GM21526 (cell line): ENCODE results near the gene NADK2.
"Not testable (repeated sequence)": the region's sequence is repeated elsewhere in the genome, so short reads cannot be mapped to it uniquely, and the experiment has no call there.

Source experiments
- ATAC-seq: cut with Tn5 transposase; IDR thresholded peaks from one replicate; pipeline ENCODE4 v1.9.1; 2021; ENCODE audit warnings: moderate library complexity; ENCODE audit not compliant: unreplicated experiment, low FRiP score

The NADK2 gene

GRCh38 chr5:36209664-36210063 is 32.1 kb downstream of the NADK2 start:
- no peak for ATAC-seq

- ATAC-seq = no peak
These were observed 32.9 kb downstream of the NADK2 start for GRCh38 chr5:36208786-36209185.

- ATAC-seq = no peak
These were observed 34.8 kb downstream of the NADK2 start for GRCh38 chr5:36206913-36207312.

- no peak for ATAC-seq
These were observed 36.4 kb downstream of the NADK2 start for GRCh38 chr5:36205329-36205728.

- no peak for ATAC-seq
These were observed 39.2 kb downstream of the NADK2 start for GRCh38 chr5:36202521-36202961.

GRCh38 chr5:36200513-36200912 is 41.2 kb downstream of the NADK2 start:
- ATAC-seq = no peak

GRCh38 chr5:36199620-36200019 is 42.1 kb downstream of the NADK2 start:
- no peak for ATAC-seq

- not testable (repeated sequence) for ATAC-seq
These were observed 42.9 kb downstream of the NADK2 start for GRCh38 chr5:36198783-36199182.

GRCh38 chr5:36198281-36198680 is 43.4 kb downstream of the NADK2 start:
- ATAC-seq = no peak

GRCh38 chr5:36193746-36194145 is 48.0 kb downstream of the NADK2 start:
- no peak for ATAC-seq

- ATAC-seq = not testable (repeated sequence)
These were observed 57.3 kb downstream of the NADK2 start for GRCh38 chr5:36184408-36184807.

GRCh38 chr5:36181774-36182173 is 60.0 kb downstream of the NADK2 start:
- ATAC-seq = no peak

GRCh38 chr5:36180556-36181350 is 61.0 kb downstream of the NADK2 start:
- ATAC-seq = no peak

- ATAC-seq = no peak
These were observed 61.8 kb downstream of the NADK2 start for GRCh38 chr5:36179950-36180349.

GRCh38 chr5:36178524-36178890 is 63.2 kb downstream of the NADK2 start:
- ATAC-seq = no peak

GRCh38 chr5:36177715-36178523 is 63.8 kb downstream of the NADK2 start:
- no peak for ATAC-seq

GRCh38 chr5:36177154-36177553 is 64.6 kb downstream of the NADK2 start:
- peak; percentile 96 for ATAC-seq

- ATAC-seq = no peak
These were observed 66.7 kb downstream of the NADK2 start for GRCh38 chr5:36175043-36175442.

- ATAC-seq = no peak
These were observed 67.6 kb downstream of the NADK2 start for GRCh38 chr5:36174119-36174518.

- ATAC-seq = no peak
These were observed 68.3 kb downstream of the NADK2 start for GRCh38 chr5:36173426-36173825.

GRCh38 chr5:36172599-36172998 is 69.1 kb downstream of the NADK2 start:
- ATAC-seq = no peak
